Activated T-helper 1 cell treated with anti-CD3 and anti-CD28 coated beads, Interleukin-12 subunit alpha, Interleukin-12 subunit beta, Interleukin-2, Interleukin-4 antibody, amounts not matched to agents 30 ng/mL and 10 ng/mL and 1 ng/mL, durations not matched to agents 14 hours and 24 hours and 36 hours (primary cell): ENCODE data around the gene NRARP. TPM values are rescaled to one million over a fixed set of nuclear protein-coding genes. Genes with fewer than 3 reads are reported as not detected.
"Not testable (repeated sequence)": the region's sequence is repeated elsewhere in the genome, so short reads cannot be mapped to it uniquely, and the experiment has no call there.

Experiments used
- DNase-seq: peaks from one replicate; pipeline ENCODE4 v3.0.0; 2021; ENCODE audit warnings: low spot score
- H3K27ac Mint-ChIP-seq: one replicate; pipeline ENCODE4 v1.8.0; 2021; ENCODE audit warnings: mild to moderate bottlenecking, mixed read lengths
- H3K27me3 Mint-ChIP-seq: one replicate; pipeline ENCODE4 v1.8.0; 2022; ENCODE audit warnings: mild to moderate bottlenecking, moderate library complexity, mixed read lengths; ENCODE audit not compliant: insufficient read depth
- H3K36me3 Mint-ChIP-seq: one replicate; pipeline ENCODE4 v1.8.0; 2021; ENCODE audit warnings: low read depth, mixed read lengths
- H3K4me1 Mint-ChIP-seq: one replicate; pipeline ENCODE4 v1.8.0; 2021; ENCODE audit warnings: low read depth, mixed read lengths
- H3K4me3 Mint-ChIP-seq: one replicate; pipeline ENCODE4 v1.8.0; 2021; ENCODE audit warnings: mild to moderate bottlenecking, moderate library complexity, mixed read lengths
- H3K9me3 Mint-ChIP-seq: one replicate; pipeline ENCODE4 v1.8.0; 2021; ENCODE audit warnings: mixed read lengths
- intact Hi-C: fragments of 100-400 bp; cut with micrococcal nuclease; formaldehyde crosslinking; loops from one replicate; pipeline ENCODE4 v1.15.1; 2024
- total RNA-seq: library from RNA; stranded (reverse); gene quantifications from 2 replicates; pipeline ENCODE4 v1.2.3, GENCODE V29; 2022

The NRARP gene
- total RNA-seq, result 15.2 and 15.4 TPM in 2 replicates

- peak; percentile 91 for DNase-seq
- peak within 1 kb of the TSS; percentile 74 for H3K4me3 Mint-ChIP-seq
- peaks cover 9% of the 10 kb centered on the region for H3K4me1 Mint-ChIP-seq
- H3K36me3 Mint-ChIP-seq, result no peaks in the 10 kb centered on the region
- peaks cover 29% of the 10 kb centered on the region for H3K27me3 Mint-ChIP-seq
- intact Hi-C loops, result loop anchor here (1.0 kb wide), 2 partner anchors 8 to 121 kb away; partner anchors contain the start of genes EXD3 and NOXA1
- H3K27ac Mint-ChIP-seq, result peak within 1 kb of the TSS; percentile 18
- no peaks in the 10 kb centered on the region for H3K9me3 Mint-ChIP-seq
These were observed at the start of gene NRARP for GRCh38 chr9:137302118-137302448. Gene NRARP, minus strand, starts transcription at chr9:137302271. Its CDS starts 343 bp downstream, at chr9:137301928.

GRCh38 chr9:137350696-137351584 is 48.9 kb upstream of the NRARP start:
- no peaks in the 10 kb centered on the region for H3K36me3 Mint-ChIP-seq
- H3K27ac Mint-ChIP-seq, result no peak overlapping the region
- no peaks in the 10 kb centered on the region for H3K4me1 Mint-ChIP-seq
- H3K4me3 Mint-ChIP-seq, result no peak overlapping the region
- intact Hi-C loops, result no loop called here
- no peak for DNase-seq
- H3K27me3 Mint-ChIP-seq, result no peaks in the 10 kb centered on the region
- H3K9me3 Mint-ChIP-seq, result no peaks in the 10 kb centered on the region

- no peaks in the 10 kb centered on the region for H3K36me3 Mint-ChIP-seq
- intact Hi-C loops, result no loop called here
- H3K27ac Mint-ChIP-seq, result no peak overlapping the region
- no peaks in the 10 kb centered on the region for H3K9me3 Mint-ChIP-seq
- no peaks in the 10 kb centered on the region for H3K27me3 Mint-ChIP-seq
- no peak for DNase-seq
- no peaks in the 10 kb centered on the region for H3K4me1 Mint-ChIP-seq
- no peak overlapping the region for H3K4me3 Mint-ChIP-seq
These were observed 47.5 kb upstream of the NRARP start for GRCh38 chr9:137349471-137350033.

GRCh38 chr9:137348769-137349470 is 46.8 kb upstream of the NRARP start:
- no peaks in the 10 kb centered on the region for H3K27me3 Mint-ChIP-seq
- no peaks in the 10 kb centered on the region for H3K9me3 Mint-ChIP-seq
- no peaks in the 10 kb centered on the region for H3K36me3 Mint-ChIP-seq
- no peak for DNase-seq
- intact Hi-C loops, result no loop called here
- H3K4me1 Mint-ChIP-seq, result no peaks in the 10 kb centered on the region
- no peak overlapping the region for H3K4me3 Mint-ChIP-seq
- no peak overlapping the region for H3K27ac Mint-ChIP-seq

- H3K27ac Mint-ChIP-seq, result no peak overlapping the region
- H3K9me3 Mint-ChIP-seq, result no peaks in the 10 kb centered on the region
- intact Hi-C loops, result no loop called here
- no peaks in the 10 kb centered on the region for H3K36me3 Mint-ChIP-seq
- H3K4me1 Mint-ChIP-seq, result no peaks in the 10 kb centered on the region
- no peaks in the 10 kb centered on the region for H3K27me3 Mint-ChIP-seq
- no peak for DNase-seq
- H3K4me3 Mint-ChIP-seq, result no peak overlapping the region
These were observed 45.9 kb upstream of the NRARP start for GRCh38 chr9:137347928-137348327.

- Mint-ChIP-seq H3K4me3 (no peak overlapping the region), H3K27ac (no peak overlapping the region), H3K36me3 (no peaks in the 10 kb centered on the region), H3K9me3 (no peaks in the 10 kb centered on the region), H3K27me3 (no peaks in the 10 kb centered on the region), H3K4me1 (no peaks in the 10 kb centered on the region)
- no peak for DNase-seq
- intact Hi-C loops, result no loop called here
These were observed 40.4 kb upstream of the NRARP start for GRCh38 chr9:137342482-137342881.

- DNase-seq, result no peak
- Mint-ChIP-seq H3K27me3 (no peaks in the 10 kb centered on the region), H3K36me3 (no peaks in the 10 kb centered on the region), H3K4me3 (no peak overlapping the region), H3K4me1 (no peaks in the 10 kb centered on the region), H3K9me3 (peaks cover 10% of the 10 kb centered on the region), H3K27ac (no peak overlapping the region)
- intact Hi-C loops, result no loop called here
These were observed 39.2 kb upstream of the NRARP start for GRCh38 chr9:137341227-137341626.

GRCh38 chr9:137339908-137340462 is 37.9 kb upstream of the NRARP start:
- intact Hi-C loops, result not testable (repeated sequence)

GRCh38 chr9:137339045-137339907 is 37.2 kb upstream of the NRARP start:
- Mint-ChIP-seq H3K27ac (no peak overlapping the region), H3K9me3 (peaks cover 10% of the 10 kb centered on the region), H3K4me3 (no peak overlapping the region), H3K27me3 (no peaks in the 10 kb centered on the region), H3K36me3 (no peaks in the 10 kb centered on the region), H3K4me1 (no peaks in the 10 kb centered on the region)
- intact Hi-C loops, result no loop called here
- no peak for DNase-seq

More at GRCh38 chr9:137339908-137340462, 37.9 kb upstream of the NRARP start:
- not testable (repeated sequence) for DNase-seq, H3K36me3 Mint-ChIP-seq, H3K27ac Mint-ChIP-seq, H3K4me3 Mint-ChIP-seq, H3K4me1 Mint-ChIP-seq, H3K9me3 Mint-ChIP-seq, H3K27me3 Mint-ChIP-seq

- peaks cover 10% of the 10 kb centered on the region for H3K9me3 Mint-ChIP-seq
- intact Hi-C loops, result no loop called here
- no peak overlapping the region for H3K4me3 Mint-ChIP-seq
- H3K4me1 Mint-ChIP-seq, result no peaks in the 10 kb centered on the region
- H3K36me3 Mint-ChIP-seq, result no peaks in the 10 kb centered on the region
- no peak for DNase-seq
- H3K27ac Mint-ChIP-seq, result no peak overlapping the region
- no peaks in the 10 kb centered on the region for H3K27me3 Mint-ChIP-seq
These were observed 34.7 kb upstream of the NRARP start for GRCh38 chr9:137336735-137337134.

GRCh38 chr9:137333016-137333671 is 31.1 kb upstream of the NRARP start:
- no peaks in the 10 kb centered on the region for H3K27me3 Mint-ChIP-seq
- peaks cover 13% of the 10 kb centered on the region for H3K9me3 Mint-ChIP-seq
- H3K27ac Mint-ChIP-seq, result no peak overlapping the region
- intact Hi-C loops, result no loop called here
- no peaks in the 10 kb centered on the region for H3K36me3 Mint-ChIP-seq
- H3K4me1 Mint-ChIP-seq, result peaks cover 3% of the 10 kb centered on the region
- DNase-seq, result no peak
- no peak overlapping the region for H3K4me3 Mint-ChIP-seq

- H3K4me1 Mint-ChIP-seq, result peaks cover 12% of the 10 kb centered on the region
- no peak for DNase-seq
- intact Hi-C loops, result no loop called here
- H3K4me3 Mint-ChIP-seq, result no peak overlapping the region
- no peaks in the 10 kb centered on the region for H3K27me3 Mint-ChIP-seq
- no peak overlapping the region for H3K27ac Mint-ChIP-seq
- peaks cover 20% of the 10 kb centered on the region for H3K9me3 Mint-ChIP-seq
- H3K36me3 Mint-ChIP-seq, result no peaks in the 10 kb centered on the region
These were observed 29.9 kb upstream of the NRARP start for GRCh38 chr9:137331929-137332328.
